SH-SY5Y (cell line): ENCODE results near the gene DAPK1.

Source experiments
- GATA2 ChIP-seq: IDR thresholded peaks from 2 replicates; pipeline ENCODE4 v1.6.1; 2011; ENCODE audit warnings: mild to moderate bottlenecking, low read depth, low read length
- GATA3 ChIP-seq: IDR thresholded peaks from 2 replicates; pipeline ENCODE4 v1.6.1; 2011; ENCODE audit warnings: low read depth, mild to moderate bottlenecking, low read length, moderate library complexity

- TF ChIP-seq GATA2, result no peak
- TF ChIP-seq GATA3, result no peak
Measured at GRCh38 chr9:87605676-87606075, 108.0 kb downstream of the DAPK1 start.
